NK-92 (cell line): ENCODE measurements around the gene PPP1R18.
A peak's percentile ranks its signal among the peaks of the same experiment; 100 is the strongest.
"Not testable (repeated sequence)": the region's sequence is repeated elsewhere in the genome, so short reads cannot be mapped to it uniquely, and the experiment has no call there.

Experiments
- DNase-seq: peaks from one replicate; lab custom pipeline; 2025; ENCODE audit not compliant: unreplicated experiment; lab: John Stamatoyannopoulos, UW

PPP1R18 gene

DNA sequence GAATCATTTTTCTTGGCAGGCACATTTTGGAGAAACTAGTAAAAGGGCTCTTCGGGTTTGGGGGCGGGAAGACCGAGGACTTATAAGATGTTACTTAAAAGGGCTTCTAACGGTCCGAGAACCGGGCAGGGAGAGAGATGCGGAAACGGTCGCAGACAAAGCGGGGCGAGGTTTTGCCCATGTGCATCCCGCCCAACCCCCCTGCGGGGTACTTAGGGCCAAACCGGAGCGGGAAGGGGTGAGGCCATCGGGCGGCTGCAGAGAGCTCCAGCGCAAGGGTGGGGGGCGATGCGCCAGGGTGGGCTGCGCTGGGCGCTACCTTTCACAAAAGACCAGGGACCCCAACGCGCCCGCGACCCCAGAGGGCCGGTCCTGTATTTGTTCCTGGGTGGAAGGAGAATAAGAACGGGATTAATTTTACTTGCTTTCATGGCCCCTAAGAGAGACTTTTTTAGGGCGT is 34.3 kb upstream of the PPP1R18 start:
- no peak for DNase-seq

DNA sequence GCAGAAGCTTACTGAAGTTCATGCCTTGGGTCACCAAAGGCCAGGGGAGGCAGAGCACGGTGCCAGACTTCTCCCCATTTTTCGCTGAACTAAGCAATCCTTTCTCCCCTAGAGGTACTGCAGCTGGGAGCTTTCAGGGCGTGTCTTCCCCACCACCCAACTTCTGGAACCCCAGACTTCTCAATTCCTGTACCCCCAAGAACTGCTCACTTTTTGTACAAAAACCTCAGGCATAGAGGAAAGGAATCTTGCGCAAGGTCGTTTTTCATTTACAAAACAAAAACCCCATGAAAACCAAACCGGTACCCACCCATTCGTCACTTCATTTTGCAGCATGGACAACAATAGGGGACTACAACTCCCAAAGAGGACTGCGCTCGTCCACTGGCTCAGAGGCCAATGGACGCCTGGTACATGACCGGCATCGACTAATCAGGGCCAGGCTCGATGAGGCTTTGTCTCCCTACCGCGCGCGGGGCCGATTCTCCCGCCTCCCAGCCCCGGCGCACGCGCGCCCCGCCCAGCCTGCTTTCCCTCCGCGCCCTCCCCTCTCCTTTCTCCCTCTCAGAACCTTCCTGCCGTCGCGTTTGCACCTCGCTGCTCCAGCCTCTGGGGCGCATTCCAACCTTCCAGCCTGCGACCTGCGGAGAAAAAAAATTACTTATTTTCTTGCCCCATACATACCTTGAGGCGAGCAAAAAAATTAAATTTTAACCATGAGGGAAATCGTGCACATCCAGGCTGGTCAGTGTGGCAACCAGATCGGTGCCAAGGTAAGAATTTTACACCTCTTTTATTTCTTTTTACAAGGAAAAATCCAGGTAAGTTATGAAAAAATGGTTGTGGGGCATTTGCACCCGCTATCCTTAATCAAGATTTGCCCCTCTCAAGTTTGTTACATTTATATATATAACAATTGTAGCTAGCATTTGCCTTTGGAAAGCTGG is 33.6 kb upstream of the PPP1R18 start, which contains the start of gene TUBB:
Gene TUBB, plus strand, starts transcription at position 562 of the 947 bp plus-strand sequence. Its CDS starts 155 bp downstream, at position 717.
- DNase-seq: peak; percentile 67

DNA sequence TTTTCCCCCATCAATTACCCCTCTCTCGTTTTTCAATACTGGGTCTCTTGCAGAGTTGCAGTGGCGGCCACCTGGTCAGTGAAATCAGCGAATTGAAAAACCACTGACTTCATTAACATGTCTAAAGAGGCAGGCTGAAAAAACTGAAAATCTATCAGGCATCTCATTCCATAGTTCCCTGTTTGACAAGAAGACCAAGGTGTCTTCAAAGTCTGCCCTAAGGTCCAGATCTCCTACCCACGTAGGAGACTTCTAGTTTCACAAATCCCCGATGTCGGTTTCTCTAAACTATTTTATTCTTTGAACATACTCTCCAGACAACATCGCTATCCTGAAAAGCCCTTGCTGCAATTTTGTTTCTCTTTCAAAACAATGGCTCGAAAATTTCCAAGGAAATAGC is 32.9 kb upstream of the PPP1R18 start:
- no peak for DNase-seq

DNA sequence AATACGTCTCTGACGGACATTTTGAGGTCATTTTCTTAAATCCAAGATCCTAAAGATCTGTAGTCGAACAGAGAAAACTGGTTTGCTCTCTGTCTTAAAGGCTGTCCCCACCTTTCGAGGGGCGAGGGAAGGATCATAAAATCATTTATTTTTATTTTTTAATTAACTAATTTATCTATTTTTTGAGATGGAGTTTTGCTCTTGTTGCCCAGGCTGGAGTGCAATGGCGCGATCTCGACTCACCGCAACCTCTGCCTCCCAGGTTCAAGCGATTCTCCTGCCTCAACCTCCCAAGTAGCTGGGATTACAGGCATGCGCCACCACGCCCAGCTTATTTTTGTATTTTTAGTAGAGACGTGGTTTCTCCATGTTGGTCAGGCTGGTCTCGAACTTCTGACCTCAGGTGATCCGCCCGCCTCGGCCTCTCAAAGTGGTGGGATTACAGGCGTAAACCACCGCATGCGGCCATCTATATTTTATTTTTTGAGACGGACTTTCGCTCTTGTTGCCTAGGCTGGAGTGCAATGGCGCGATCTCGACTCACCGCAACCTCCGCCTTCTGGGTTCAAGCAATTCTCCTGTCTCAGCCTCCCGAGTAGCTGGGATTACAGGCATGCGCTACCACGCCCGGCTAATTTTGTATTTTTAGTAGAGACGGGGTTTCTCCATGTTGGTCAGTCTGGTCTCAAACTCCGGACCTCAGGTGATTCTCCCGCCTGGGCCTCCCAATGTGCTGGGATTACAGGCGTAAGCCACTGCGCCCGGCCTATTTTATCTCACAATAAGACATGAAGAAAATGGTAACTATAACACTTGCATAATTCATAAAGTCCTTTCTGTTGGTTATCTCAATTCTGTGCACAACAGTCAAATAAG is 31.6 kb upstream of the PPP1R18 start:
- not testable (repeated sequence) for DNase-seq

DNA sequence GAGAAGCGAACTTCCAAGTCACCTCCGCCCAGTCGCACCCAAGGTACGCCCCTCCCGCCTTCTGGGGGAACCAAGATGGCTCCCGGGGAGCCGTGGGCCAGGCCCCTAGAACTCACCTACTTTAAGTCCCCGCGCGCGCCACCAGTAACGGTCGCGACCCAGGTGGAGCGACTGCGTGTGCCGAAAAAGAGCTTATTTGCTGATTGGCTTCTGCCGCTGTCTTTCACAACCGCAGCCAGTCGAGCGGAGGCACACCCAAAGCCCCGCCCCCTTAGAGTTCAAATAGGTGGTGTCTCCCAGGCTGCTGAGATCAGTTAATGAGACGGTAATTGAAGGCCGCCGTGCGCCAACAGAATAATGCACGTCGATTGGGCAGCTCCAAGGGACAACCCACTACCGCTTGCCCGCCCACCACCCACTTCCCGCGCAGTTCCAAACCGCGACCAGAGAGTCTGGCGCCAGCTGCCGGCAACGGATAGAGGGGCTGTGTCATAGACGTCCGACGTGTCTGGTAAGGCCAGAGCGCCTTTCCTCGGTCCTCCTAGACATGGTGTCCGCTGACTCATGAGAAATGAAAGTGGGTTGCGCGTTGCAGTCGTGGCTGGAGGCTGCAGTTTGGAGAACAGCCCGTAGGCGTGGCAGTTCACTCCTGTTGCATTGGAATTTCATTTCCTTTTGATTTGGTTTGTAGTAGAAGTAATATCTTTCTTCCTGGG is 30.8 kb upstream of the PPP1R18 start, which contains the start of gene MDC1:
Gene MDC1, minus strand, starts transcription at position 153 of the 716 bp plus-strand sequence. CDS start 2,106 bp downstream, outside the sequence.
- peak; percentile 95 for DNase-seq

DNA sequence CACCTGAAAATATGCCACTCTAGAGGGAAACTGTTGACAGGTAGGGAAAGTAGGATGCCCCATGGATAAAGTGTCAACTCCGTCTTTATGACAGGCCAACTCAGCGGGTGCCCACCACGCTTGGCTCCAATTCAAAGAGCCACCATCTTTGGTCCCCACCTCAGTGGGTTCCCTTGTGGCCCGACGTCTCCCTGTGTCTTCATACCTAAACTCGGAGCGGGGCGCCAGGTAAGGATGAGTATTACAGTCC is 30.4 kb upstream of the PPP1R18 start:
- no peak for DNase-seq

DNA sequence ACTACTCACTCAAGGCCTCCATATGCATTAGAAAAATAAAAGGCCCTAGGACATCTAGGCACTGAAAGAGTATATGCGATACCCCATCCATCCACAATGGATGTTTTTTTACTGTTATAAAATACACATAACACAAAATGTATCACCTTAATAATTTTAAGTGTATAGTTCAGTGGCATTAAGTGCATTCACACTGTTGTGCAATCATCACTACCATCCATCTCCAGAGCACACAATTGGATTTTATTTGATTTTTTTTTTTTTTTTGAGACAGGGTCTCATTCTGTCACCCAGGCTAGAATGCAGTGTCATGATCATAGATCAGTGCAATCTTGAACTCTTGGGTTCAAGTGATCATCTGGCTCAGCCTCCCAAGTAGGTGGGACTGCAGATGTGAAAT is 27.8 kb upstream of the PPP1R18 start:
- no peak for DNase-seq

DNA sequence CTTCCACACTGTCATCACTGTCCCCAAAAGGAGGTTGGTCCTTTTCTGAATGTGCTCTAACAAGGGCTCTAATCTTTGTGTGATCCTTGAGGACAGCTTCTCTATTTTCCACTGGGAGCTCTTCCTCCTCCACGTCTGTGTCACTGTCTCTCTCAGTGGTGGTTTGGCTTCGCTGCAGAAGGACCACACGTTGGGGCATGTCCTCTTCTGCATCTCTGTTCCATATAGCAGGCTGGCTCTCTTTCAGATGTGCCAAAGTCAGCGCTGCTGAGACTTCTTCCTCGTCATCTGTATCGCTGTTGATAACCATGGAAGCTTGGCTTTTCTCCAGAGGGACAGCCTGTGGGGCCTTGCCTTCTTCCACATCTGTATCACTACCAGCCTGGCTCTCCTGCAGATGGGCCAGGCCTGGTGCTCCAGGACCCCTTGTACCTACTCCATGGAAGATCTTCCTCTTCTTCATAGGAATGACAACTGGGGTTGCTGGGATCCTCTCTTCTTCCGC is 26.0 kb upstream of the PPP1R18 start:
- DNase-seq: no peak

DNA sequence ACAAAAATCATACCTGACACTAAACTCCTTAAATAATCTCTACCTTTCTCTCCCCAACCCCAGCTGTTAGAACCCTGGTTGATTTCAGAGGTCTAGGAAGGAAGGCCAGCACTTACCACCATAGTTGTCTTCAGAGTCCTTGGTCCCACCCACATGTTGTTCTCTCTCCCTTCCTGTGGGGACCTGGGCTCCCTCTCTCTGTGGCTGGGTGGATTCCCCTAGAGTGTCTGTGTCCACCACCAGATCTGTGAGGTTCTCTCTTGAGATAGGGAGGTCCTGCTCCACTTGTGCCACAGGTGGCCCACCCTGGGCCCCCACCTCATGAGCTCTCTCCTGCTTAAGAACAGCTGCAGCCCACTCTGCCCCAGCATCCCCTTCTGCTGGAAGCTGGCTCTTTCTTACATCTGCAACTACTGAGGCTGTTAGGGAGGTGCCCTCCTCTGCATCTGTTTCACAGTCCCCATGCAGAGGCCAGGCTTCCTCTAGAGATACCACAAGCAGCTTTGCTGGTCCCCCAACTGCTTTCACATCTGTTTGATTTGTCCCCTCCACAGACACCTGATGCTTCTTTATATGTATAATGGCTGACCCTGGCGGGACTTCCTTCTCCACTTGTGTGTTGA is 25.4 kb upstream of the PPP1R18 start:
- no peak for DNase-seq

DNA sequence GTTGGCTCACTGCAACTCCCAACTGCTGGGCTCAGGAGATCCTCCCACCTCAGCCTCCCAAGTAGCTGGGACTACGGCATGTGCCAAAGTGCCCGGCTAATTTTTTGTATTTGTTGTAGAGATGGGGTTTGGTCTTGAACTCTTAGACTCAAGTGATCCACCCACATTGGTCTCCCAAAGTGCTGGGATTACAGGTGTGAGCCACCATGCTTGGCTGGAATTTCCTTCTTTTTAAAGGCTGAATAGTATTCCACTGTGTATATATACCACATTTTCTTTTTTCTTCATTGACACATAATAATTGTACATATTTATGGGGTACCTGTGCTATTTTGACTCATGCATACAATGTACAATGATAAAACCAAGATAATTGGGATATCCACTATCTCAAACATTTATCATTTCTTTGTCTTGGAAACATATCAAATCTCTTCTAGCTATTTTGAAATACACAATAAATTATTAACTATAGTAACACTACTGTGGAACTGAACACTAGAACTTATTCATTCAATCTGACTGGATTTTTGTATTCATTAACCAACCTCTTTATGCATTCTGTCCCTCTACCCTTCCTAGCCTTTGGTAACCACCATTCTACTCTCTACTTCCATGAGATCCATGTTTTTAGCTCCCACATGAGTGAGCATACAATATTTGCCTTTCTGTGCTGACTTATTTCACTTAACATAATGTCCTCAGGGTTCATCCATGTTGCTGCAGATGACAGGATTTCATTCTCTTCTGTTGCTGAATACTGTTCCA is 22.8 kb upstream of the PPP1R18 start:
- DNase-seq: no peak

DNA sequence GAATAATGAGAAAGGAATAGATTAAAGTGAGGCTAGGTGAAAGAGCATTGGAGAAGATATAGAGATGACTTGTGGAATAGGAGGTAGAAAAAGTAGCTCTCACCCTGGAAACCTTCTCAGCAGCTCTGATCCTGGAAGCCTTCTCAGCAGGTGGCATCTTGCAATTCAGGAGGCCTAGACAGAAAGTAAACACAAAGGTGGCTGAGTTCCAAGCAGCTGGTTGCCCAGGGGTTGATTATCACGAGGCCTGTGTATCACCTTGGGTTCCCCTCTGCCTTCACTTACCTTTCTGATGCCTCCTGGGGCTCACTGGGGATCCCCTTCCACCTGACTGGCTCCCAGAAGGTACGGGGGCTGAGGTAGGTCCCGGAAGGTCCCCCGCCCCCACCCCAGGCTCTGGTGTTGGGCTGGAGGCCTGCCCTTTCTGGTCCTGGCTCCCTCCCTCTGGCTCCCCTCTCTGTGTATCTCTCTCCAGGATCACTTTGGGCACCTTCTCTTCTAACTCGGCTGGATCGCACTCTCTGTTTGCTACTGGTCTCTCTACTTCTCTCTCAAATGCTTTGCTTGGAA is 20.9 kb upstream of the PPP1R18 start:
- no peak for DNase-seq

DNA sequence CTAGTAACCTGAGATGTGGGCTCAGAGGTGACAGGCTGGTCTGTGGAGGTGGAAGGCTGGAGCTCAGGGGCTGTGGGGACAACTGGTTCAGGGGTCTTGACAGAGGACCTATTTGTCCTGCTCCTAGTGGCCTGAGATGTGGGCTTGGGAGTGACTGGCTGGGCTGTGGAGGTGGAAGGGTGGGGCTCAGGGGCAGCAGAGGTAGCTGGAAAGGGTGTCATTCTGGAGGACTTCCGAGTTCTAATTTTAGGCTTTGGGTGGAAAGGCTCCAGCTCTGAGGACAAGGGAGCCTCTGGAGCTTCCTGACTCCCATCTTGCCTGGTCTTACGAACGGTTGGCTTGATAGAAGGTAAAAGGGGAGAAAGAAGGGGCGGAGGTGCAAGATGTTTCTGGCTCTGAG is 19.2 kb upstream of the PPP1R18 start:
- DNase-seq: no peak

DNA sequence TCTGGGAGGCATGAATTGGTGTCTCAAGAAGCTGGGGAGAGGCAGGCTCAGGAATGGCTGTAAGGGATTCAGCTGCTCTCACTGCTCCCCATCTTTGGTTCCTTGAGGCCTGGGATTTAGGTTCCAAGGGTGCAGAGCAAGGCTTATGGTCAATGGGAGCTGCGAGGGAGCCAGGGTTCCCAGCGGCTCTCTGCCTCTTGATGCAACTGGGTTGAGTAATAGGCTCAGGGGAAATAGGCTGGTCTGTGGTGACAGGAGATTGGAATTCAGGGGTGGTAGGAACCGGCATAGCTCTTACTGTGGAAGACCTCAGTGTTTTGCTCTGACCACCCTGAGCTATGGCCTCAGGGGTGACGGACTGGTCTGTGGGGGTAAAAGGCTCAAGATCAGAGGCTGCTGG is 17.4 kb upstream of the PPP1R18 start:
- no peak for DNase-seq

DNA sequence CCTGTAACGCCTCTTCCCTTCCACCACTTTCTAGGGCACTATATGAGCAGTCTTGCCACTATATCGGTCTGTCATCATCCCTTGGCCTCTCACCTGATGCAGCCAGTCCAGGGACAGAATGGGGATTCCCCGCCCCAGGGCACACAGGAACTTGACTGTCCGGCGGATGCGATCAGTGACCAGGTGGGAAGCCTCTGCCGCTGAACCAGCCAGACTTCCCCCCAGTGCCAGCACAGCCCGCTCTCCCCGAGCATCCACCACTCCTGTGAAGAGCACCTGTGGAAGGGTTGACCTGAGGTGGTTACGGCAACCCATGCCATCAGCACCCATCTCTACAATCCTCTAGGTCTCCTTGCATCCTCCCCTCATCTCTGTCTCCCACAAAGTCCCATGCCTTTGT is 16.6 kb upstream of the PPP1R18 start:
- DNase-seq: no peak

DNA sequence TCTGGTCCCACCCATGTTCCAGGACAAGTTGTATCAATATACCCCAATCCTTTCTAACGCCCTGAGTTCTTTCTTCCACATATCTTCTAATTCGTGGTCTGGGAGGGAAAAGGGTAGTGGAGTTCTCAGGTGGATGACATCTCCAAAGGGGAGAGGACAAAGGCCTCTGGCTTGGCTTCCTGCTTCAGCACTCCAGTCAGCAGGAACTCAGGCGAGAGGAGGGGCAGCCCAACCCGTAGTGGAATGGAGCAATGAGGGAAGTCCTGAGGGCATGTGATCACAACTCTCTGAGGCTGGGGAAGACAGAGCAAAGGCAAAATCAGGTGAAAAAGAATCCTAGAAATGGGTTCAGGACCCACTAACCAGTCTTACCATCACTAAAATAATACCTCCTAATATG is 13.9 kb upstream of the PPP1R18 start:
- DNase-seq: no peak

DNA sequence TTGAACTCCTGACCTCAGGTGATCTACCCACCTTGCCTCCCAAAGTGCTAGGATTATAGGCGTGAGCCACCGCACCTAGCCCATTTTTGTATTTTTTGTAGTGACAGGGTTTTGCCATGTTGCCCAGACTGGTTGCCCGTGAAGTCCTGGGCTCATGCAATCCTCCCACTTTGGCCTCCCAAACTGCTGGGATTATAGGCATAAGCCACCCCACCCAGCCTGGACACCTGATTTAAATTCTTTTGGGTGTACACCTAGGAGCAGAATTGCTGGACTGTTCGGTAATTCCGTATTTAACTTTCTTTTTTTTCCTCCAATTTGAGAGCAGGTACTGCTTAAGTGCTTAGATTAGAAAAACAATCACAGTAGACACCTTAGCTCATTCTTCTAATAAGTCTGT is 10.0 kb upstream of the PPP1R18 start:
- DNase-seq: no peak

DNA sequence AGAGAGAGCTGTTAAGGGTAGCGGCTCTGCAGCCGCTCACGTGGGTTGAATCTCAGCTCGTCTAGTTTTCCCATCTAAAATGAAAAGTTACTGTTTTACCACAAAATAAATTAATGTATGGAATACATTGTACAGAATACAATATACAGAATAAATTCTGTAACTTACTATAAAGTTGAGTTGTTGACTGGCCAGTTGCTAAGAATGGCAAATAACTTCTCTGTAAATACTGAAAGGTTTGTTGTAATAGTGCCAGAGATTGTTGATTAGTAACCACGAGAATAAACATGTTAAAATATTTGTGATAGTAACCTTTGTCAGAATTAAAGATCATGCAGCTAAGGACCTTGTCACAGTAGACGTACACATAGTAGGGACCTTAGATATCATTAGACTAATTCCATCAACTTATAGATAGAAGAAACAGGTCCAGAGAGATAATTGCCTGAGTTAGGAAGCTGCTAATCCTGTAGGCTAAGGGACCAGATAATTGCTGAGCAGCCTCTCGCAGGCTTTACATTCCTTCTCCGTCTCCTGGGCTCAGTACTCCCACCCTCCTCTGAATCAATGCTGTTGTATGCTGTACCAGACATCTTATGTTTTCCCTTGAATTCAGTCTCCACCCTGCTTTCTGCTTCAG is 4.9 kb upstream of the PPP1R18 start:
- no peak for DNase-seq

DNA sequence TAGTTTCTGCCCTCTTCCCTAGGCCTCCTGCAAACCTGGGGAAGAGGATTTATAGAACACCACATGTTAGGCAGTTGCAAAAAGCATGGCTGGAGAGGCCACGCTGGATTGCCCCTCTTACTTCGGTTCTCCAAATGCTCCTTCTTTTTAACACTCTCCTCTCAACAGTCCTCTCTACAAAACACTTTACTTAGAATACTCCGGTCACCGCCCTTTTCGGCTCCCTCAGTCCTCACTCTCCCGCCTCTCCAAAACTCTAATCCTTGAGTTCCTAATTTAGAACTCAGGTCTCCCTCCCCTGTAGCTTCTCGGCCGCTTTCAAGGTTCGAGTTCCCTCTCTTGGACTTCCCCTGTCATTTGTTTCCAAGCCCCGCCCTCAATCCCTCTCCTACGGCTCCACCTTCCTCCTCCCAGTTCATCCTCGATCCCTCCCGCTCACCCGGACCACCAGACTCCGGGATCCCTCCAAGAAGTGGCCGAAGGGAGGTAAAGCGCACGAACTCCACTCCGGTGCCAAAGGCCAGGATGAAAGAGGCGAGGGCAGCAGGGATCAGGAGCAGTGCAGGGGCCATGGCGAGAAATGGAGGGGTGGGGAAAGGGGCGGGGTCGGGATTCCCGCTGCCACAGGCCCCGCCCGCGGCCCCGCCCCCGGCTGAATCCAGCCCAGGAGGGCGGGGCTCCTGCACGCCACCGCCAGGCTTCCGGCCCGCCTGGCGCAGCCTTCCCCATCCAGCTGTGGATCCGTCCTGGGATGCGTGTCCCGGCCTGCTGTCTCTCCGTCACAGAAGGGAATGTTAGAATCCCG is 4.2 kb upstream of the PPP1R18 start, which contains the start of gene NRM:
Gene NRM, minus strand, starts transcription at position 582 of the 805 bp plus-strand sequence. Its CDS starts 10 bp downstream, at position 572.
- DNase-seq: no peak
